ENCODE measurements around the gene KRTAP10-6.

KRTAP10-6 gene

GRCh38 chr21:44618504-44618903 lies 26.2 kb upstream of the KRTAP10-6 start:
- POLR2A ChIA-PET: no interaction called here

GRCh38 chr21:44617071-44617501 lies 24.8 kb upstream of the KRTAP10-6 start:
- ChIA-PET CTCF (no interaction called here), POLR2A (no interaction called here)
- DNase-seq (ENCODE audit: extremely low spot score): no peak
- TF ChIP-seq LEF1 (IDR thresholded peaks at IDR 0.05; ENCODE audit: borderline replicate concordance): no peak
- TF ChIP-seq FOXK2 (IDR thresholded peaks at IDR 0.05): no peak
- TF ChIP-seq SUZ12 (IDR thresholded peaks at IDR 0.05): no peak
- TF ChIP-seq ELF4 (IDR thresholded peaks at IDR 0.05): no peak
- no peak for TF ChIP-seq L3MBTL2 (conservative IDR thresholded peaks at IDR 0.05)
- no peak for TF ChIP-seq PKNOX1 (IDR thresholded peaks at IDR 0.05)
- TF ChIP-seq CTBP1 (IDR thresholded peaks at IDR 0.05; ENCODE audit: borderline replicate concordance): no peak
- TF ChIP-seq HDGF (IDR thresholded peaks at IDR 0.05; ENCODE audit: borderline replicate concordance): no peak

More at GRCh38 chr21:44618504-44618903, 26.2 kb upstream of the KRTAP10-6 start:
- no peak for DNase-seq (ENCODE audit: extremely low spot score)
- TF ChIP-seq LEF1 (IDR thresholded peaks at IDR 0.05; ENCODE audit: borderline replicate concordance) (no peak), FOXA1 (IDR thresholded peaks at IDR 0.05) (no peak), SUZ12 (IDR thresholded peaks at IDR 0.05) (no peak), ARNT (IDR thresholded peaks at IDR 0.05) (no peak), BHLHE40 (IDR thresholded peaks at IDR 0.05; ENCODE audit: borderline replicate concordance) (no peak), FOXK2 (IDR thresholded peaks at IDR 0.05) (no peak), HDGF (IDR thresholded peaks at IDR 0.05; ENCODE audit: borderline replicate concordance) (no peak), PKNOX1 (IDR thresholded peaks at IDR 0.05) (no peak), TARDBP (IDR thresholded peaks at IDR 0.05) (no peak), CTBP1 (IDR thresholded peaks at IDR 0.05; ENCODE audit: borderline replicate concordance) (no peak)
- CTCF ChIA-PET: no interaction called here

- POLR2A ChIA-PET: no interaction called here
- TF ChIP-seq NFRKB (IDR thresholded peaks at IDR 0.05) (no peak), LEF1 (IDR thresholded peaks at IDR 0.05; ENCODE audit: borderline replicate concordance) (no peak), PKNOX1 (IDR thresholded peaks at IDR 0.05) (no peak), SP1 (IDR thresholded peaks at IDR 0.05) (no peak), SUZ12 (IDR thresholded peaks at IDR 0.05) (no peak), L3MBTL2 (conservative IDR thresholded peaks at IDR 0.05) (no peak), FOXA1 (IDR thresholded peaks at IDR 0.05) (no peak)
- DNase-seq (ENCODE audit: extremely low spot score): no peak
- CTCF ChIA-PET: no interaction called here
These were observed 24.3 kb upstream of the KRTAP10-6 start for GRCh38 chr21:44616591-44616926.

GRCh38 chr21:44615911-44616590 lies 23.7 kb upstream of the KRTAP10-6 start:
- DNase-seq (ENCODE audit: extremely low spot score): no peak
- ChIA-PET CTCF (no interaction called here), POLR2A (no interaction called here)
- no peak for TF ChIP-seq L3MBTL2 (conservative IDR thresholded peaks at IDR 0.05)
- TF ChIP-seq ARNT (IDR thresholded peaks at IDR 0.05): no peak
- TF ChIP-seq PKNOX1 (IDR thresholded peaks at IDR 0.05): no peak
- no peak for TF ChIP-seq SP1 (IDR thresholded peaks at IDR 0.05)
- no peak for TF ChIP-seq ELF4 (IDR thresholded peaks at IDR 0.05)
- TF ChIP-seq BHLHE40 (IDR thresholded peaks at IDR 0.05; ENCODE audit: borderline replicate concordance): no peak
- no peak for TF ChIP-seq NFRKB (IDR thresholded peaks at IDR 0.05)
- no peak for TF ChIP-seq LEF1 (IDR thresholded peaks at IDR 0.05; ENCODE audit: borderline replicate concordance)
- no peak for TF ChIP-seq HDGF (IDR thresholded peaks at IDR 0.05; ENCODE audit: borderline replicate concordance)
- TF ChIP-seq FOXA1 (IDR thresholded peaks at IDR 0.05): no peak
- no peak for TF ChIP-seq FOXK2 (IDR thresholded peaks at IDR 0.05)
- no peak for TF ChIP-seq FOXM1 (IDR thresholded peaks at IDR 0.05; ENCODE audit: borderline replicate concordance)
- TF ChIP-seq CTBP1 (IDR thresholded peaks at IDR 0.05; ENCODE audit: borderline replicate concordance): no peak
- TF ChIP-seq ZNF384 (IDR thresholded peaks at IDR 0.05): no peak
- no peak for TF ChIP-seq SUZ12 (IDR thresholded peaks at IDR 0.05)
- TF ChIP-seq TARDBP (IDR thresholded peaks at IDR 0.05): no peak

GRCh38 chr21:44615466-44615865 lies 23.2 kb upstream of the KRTAP10-6 start:
- POLR2A ChIA-PET: no interaction called here
- no peak for DNase-seq (ENCODE audit: extremely low spot score)
- TF ChIP-seq PKNOX1 (IDR thresholded peaks at IDR 0.05) (no peak), ARNT (IDR thresholded peaks at IDR 0.05) (no peak), FOXK2 (IDR thresholded peaks at IDR 0.05) (no peak), ELF4 (IDR thresholded peaks at IDR 0.05) (no peak), FOXA1 (IDR thresholded peaks at IDR 0.05) (no peak), LEF1 (IDR thresholded peaks at IDR 0.05; ENCODE audit: borderline replicate concordance) (no peak), NFRKB (IDR thresholded peaks at IDR 0.05) (no peak), HDGF (IDR thresholded peaks at IDR 0.05; ENCODE audit: borderline replicate concordance) (no peak), BHLHE40 (IDR thresholded peaks at IDR 0.05; ENCODE audit: borderline replicate concordance) (no peak), CTBP1 (IDR thresholded peaks at IDR 0.05; ENCODE audit: borderline replicate concordance) (no peak), ZNF384 (IDR thresholded peaks at IDR 0.05) (no peak), SUZ12 (IDR thresholded peaks at IDR 0.05) (no peak), FOXM1 (IDR thresholded peaks at IDR 0.05; ENCODE audit: borderline replicate concordance) (no peak)
- CTCF ChIA-PET: no interaction called here
